GM18873 (cell line): ENCODE results near the gene MS4A2.

Experiments used
- ATAC-seq: cut with Tn5 transposase; IDR thresholded peaks from one replicate; pipeline ENCODE4 v1.9.1; 2021; ENCODE audit warnings: mild to moderate bottlenecking, moderate library complexity, moderate number of reproducible peaks; ENCODE audit not compliant: unreplicated experiment, low FRiP score

The MS4A2 gene

GRCh38 chr11:60145677-60146076, 57.2 kb downstream of the MS4A2 start:
- no peak for ATAC-seq
